Lower leg skin (tissue), 3 donors: Measurements from ENCODE around the gene GBP4.

Source experiments
- CTCF ChIP-seq, 3 donors: fragments of 450-650 bp; IDR thresholded peaks; one replicate each; pipeline ENCODE4 v1.5.1; 2016; ENCODE audit warnings: antibody characterized with exemption in 3 of 3, mild to moderate bottlenecking in 3 of 3, moderate library complexity in 2 of 3
- POLR2A ChIP-seq, 2 donors: fragments of 450-650 bp; IDR thresholded peaks; one replicate each; pipeline ENCODE4 v1.6.1; 2016 to 2017; ENCODE audit warnings: antibody characterized with exemption in 2 of 2, mild to moderate bottlenecking in 1 of 2, moderate library complexity in 1 of 2

GRCh38 chr1:89198081-89198480 is 661 bp downstream of the GBP4 start:
- TF ChIP-seq CTCF (IDR thresholded peaks at IDR 0.05) (no peak), POLR2A (IDR thresholded peaks at IDR 0.05) (no peak)
